CD4-positive, CD25-positive, alpha-beta regulatory T cell (primary cell): Measurements from ENCODE around the gene ZNF281. TPM values are rescaled to one million over a fixed set of nuclear protein-coding genes. Genes with fewer than 3 reads are reported as not detected.
A peak's percentile ranks its signal among the peaks of the same experiment; 100 is the strongest.
"Not testable (repeated sequence)": the region's sequence is repeated elsewhere in the genome, so short reads cannot be mapped to it uniquely, and the experiment has no call there.

Experiments
- ATAC-seq, 2 donors: fragments of 150-1000 bp; cut with Tn5 transposase; one replicate each; pipeline ENCODE4 v1.10.0; 2021; ENCODE audit warnings: low read depth in 2 of 2, moderate number of reproducible peaks in 2 of 2, moderate library complexity in 1 of 2
- DNase-seq, 3 donors: peaks; one replicate each; pipeline versions ENCODE4 v3.0.0 to v3.0.0-alpha.2; 2012 to 2022; ENCODE audit warnings: mixed read lengths in 1 of 3
- H3K27ac ChIP-seq: one replicate; pipeline ENCODE4 v1.7.0; 2013; ENCODE audit warnings: mild to moderate bottlenecking, low read length; ENCODE audit not compliant: insufficient read depth, poor library complexity, severe bottlenecking
- H3K27me3 ChIP-seq: one replicate; pipeline ENCODE4 v1.7.0; 2013; ENCODE audit warnings: low read length; ENCODE audit not compliant: control insufficient read depth, insufficient read depth
- H3K36me3 ChIP-seq: one replicate; pipeline ENCODE4 v1.7.0; 2013; ENCODE audit warnings: mild to moderate bottlenecking, low read length, moderate library complexity; ENCODE audit not compliant: control insufficient read depth, insufficient read depth
- H3K4me1 ChIP-seq: 2 replicates; pipeline ENCODE4 v1.7.0; 2013; ENCODE audit warnings: mild to moderate bottlenecking, low read length; ENCODE audit not compliant: insufficient read depth, control insufficient read depth, poor library complexity, severe bottlenecking
- H3K4me3 ChIP-seq: one replicate; pipeline ENCODE4 v1.7.0; 2013; ENCODE audit warnings: low read depth, mild to moderate bottlenecking, low read length, moderate library complexity
- H3K9me3 ChIP-seq, 2 experiments: 1 replicate in 1 of 2; 2 replicates in 1 of 2; pipeline ENCODE4 v1.7.0; 2013; ENCODE audit warnings: low read length in 2 of 2, mild to moderate bottlenecking in 1 of 2, moderate library complexity in 1 of 2; ENCODE audit not compliant: control insufficient read depth in 2 of 2
- H3K27ac Mint-ChIP-seq, 3 donors: one replicate each; pipeline ENCODE4 v1.8.0; 2020 to 2022; ENCODE audit warnings: mild to moderate bottlenecking in 3 of 3, mixed read lengths in 3 of 3, moderate library complexity in 2 of 3
- H3K27me3 Mint-ChIP-seq: one replicate; pipeline ENCODE4 v1.8.0; 2022; ENCODE audit warnings: mild to moderate bottlenecking, mixed read lengths
- H3K36me3 Mint-ChIP-seq: one replicate; pipeline ENCODE4 v1.8.0; 2020; ENCODE audit warnings: mixed read lengths
- H3K4me1 Mint-ChIP-seq, 4 donors: one replicate each; pipeline ENCODE4 v1.8.0; 2020 to 2022; ENCODE audit warnings: mixed read lengths in 4 of 4, mild to moderate bottlenecking in 1 of 4
- H3K4me3 Mint-ChIP-seq, 4 donors: one replicate each; pipeline ENCODE4 v1.8.0; 2020 to 2022; ENCODE audit warnings: mild to moderate bottlenecking in 4 of 4, mixed read lengths in 4 of 4, moderate library complexity in 3 of 4
- H3K9me3 Mint-ChIP-seq, 7 donors: one replicate each; pipeline ENCODE4 v1.8.0; 2020 to 2022; ENCODE audit warnings: mixed read lengths in 7 of 7, mild to moderate bottlenecking in 3 of 7, moderate library complexity in 2 of 7
- polyA plus RNA-seq, 4 donors: library from polyadenylated mRNA; unstranded; fragments of 300-500 nt; fragmentation: Illumina TruSeq; gene quantifications; one replicate each; pipeline ENCODE4 v1.2.3, GENCODE V29; 2021
- total RNA-seq: library from RNA; stranded (reverse); gene quantifications from one replicate; pipeline ENCODE4 v1.2.3, GENCODE V29; 2022

ZNF281 gene
- total and polyA plus RNA-seq, 5 donors from 2014 or later, result 27.9 to 41.9 (median 33.1) TPM

DNA sequence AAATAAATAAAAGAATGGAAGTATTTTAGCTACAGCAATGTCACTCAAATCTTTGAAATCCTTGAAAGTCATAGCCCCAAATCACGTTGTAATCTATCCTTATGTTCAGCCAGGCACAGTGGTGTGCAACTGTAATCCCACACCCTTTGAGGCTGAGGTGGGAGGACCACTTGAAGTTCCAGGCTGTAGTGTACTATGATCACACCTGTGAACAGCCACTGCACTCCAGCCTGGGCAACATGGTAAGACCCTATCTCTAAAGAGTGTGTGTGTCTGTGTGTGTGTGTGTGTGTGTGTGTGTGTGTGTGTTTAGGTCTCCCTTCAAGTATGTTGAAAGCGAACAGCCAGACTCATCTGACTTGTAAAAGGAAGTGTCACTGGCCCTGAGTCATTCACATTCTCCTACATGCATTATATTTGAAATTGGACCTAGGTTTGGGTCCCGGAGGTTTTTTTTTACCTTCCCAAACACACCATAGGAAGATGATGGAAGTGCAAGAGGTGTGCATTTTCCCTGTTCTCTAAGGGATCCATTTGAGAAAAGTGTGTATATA lies 50.1 kb downstream of the ZNF281 start:
- Mint-ChIP-seq H3K4me1 (peaks cover 0 to 15% (median 5%) of the 10 kb centered on the region in 4 donors), H3K27me3 (no peaks in the 10 kb centered on the region), H3K27ac (no peak overlapping the region), H3K9me3 (no peaks in the 10 kb centered on the region), H3K36me3 (peaks cover 5% of the 10 kb centered on the region), H3K4me3 (no peak overlapping the region)
- H3K4me1 ChIP-seq, result no peaks in the 10 kb centered on the region
- no peak overlapping the region for H3K4me3 ChIP-seq
- H3K36me3 ChIP-seq, result no peaks in the 10 kb centered on the region
- DNase-seq (no peak), ATAC-seq (peak in 1 of 2 donors; percentile 20)
- H3K27me3 ChIP-seq, result no peaks in the 10 kb centered on the region
- H3K27ac ChIP-seq, result no peak overlapping the region
- H3K9me3 ChIP-seq, result no peaks in the 10 kb centered on the region

DNA sequence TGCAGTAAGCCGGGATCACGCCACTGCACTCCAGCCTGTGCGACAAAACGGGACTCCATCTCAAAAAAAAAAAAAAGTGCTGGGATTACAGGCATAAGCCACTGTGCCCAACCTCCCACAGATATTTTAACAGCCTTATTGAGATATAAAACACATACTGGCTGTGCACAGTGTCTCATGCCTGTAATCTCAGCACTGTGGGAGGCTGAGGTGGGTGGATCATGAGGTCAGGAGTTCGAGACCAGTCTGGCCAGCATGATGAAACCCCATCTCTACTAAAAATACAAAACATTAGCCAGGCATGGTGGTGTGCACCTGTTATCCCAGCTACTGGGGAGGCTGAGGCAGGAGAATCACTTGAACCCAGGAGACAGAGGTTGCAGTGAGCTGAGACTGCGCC lies 51.9 kb downstream of the ZNF281 start:
- not testable (repeated sequence) for H3K27me3 Mint-ChIP-seq, DNase-seq, ATAC-seq, H3K4me3 ChIP-seq, H3K36me3 ChIP-seq, H3K27ac Mint-ChIP-seq, H3K9me3 ChIP-seq, H3K27ac ChIP-seq, H3K9me3 Mint-ChIP-seq, H3K27me3 ChIP-seq, H3K36me3 Mint-ChIP-seq, H3K4me3 Mint-ChIP-seq
- H3K4me1 Mint-ChIP-seq, result peaks cover 5 to 32% (median 19%) of the 10 kb centered on the region in 4 donors
- H3K4me1 ChIP-seq, result peaks cover 13% of the 10 kb centered on the region

DNA sequence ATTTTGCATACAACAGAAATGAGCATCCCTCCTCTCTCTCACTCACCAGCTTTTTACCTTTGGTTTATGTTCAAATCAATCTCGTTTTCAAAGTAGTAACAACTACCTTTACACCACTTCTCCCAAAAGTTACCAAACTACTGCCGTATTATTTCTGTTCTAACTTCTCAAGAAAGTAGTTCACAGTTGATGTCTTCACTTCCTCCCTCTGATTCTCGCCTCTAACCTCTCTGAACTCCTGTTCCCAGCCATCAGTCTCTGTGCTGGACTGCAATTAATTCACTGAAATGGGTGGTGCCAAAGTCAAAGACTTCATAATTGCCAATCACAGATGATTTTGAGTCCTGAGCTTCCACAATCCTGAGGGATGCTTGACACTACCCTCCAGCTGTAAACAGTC lies 54.0 kb downstream of the ZNF281 start:
- Histone ChIP-seq H3K4me1 (peaks cover 31% of the 10 kb centered on the region), H3K27me3 (no peaks in the 10 kb centered on the region), H3K4me3 (no peak overlapping the region), H3K36me3 (no peaks in the 10 kb centered on the region), H3K9me3 (no peaks in the 10 kb centered on the region), H3K27ac (no peak overlapping the region)
- ATAC-seq, result no peak
- Mint-ChIP-seq H3K36me3 (peaks cover 5% of the 10 kb centered on the region), H3K4me1 (peaks cover 23 to 50% (median 37%) of the 10 kb centered on the region in 4 donors), H3K27ac (peak overlapping the region in 1 of 3 donors; percentile 2), H3K4me3 (peak overlapping the region in 2 of 4 donors; percentile 47 to 56), H3K27me3 (no peaks in the 10 kb centered on the region), H3K9me3 (no peaks in the 10 kb centered on the region)
- DNase-seq, result no peak

Other genes starting within 250 kb of the ZNF281 start
- 0.59 TPM for gene KIF14, start 210.7 kb upstream of the ZNF281 start, total RNA-seq
- gene KIF14, start 210.7 kb upstream of the ZNF281 start, polyA plus RNA-seq, result under 1 TPM; 0.10 to 0.44 (median 0.17) TPM